KOPT-K1 (cell line): ENCODE measurements around the gene STAMBPL1.

ENCODE experiments used
- H3K27ac ChIP-seq: fragments of 200-600 bp; sonication (generic); 2 replicates; pipeline ENCODE4 v1.5.1; 2016; ENCODE audit warnings: antibody characterized with exemption, mild to moderate bottlenecking, low read depth, low read length; ENCODE audit not compliant: poor library complexity, severe bottlenecking
- H3K36me3 ChIP-seq: fragments of 200-600 bp; sonication (generic); 2 replicates; pipeline ENCODE4 v1.5.1; 2017; ENCODE audit warnings: antibody characterized with exemption, mild to moderate bottlenecking, low read length, moderate library complexity; ENCODE audit not compliant: insufficient read depth
- H3K9me3 ChIP-seq: fragments of 200-600 bp; sonication (generic); 2 replicates; pipeline ENCODE4 v1.5.1; 2017; ENCODE audit warnings: antibody characterized with exemption, low read length, mild to moderate bottlenecking; ENCODE audit not compliant: insufficient read depth, poor library complexity, severe bottlenecking

The STAMBPL1 gene

GRCh38 chr10:88934900-88935672 lies 55.0 kb downstream of the STAMBPL1 start:
- Histone ChIP-seq H3K9me3 (no peaks in the 10 kb centered on the region), H3K27ac (peak overlapping the region; percentile 9), H3K36me3 (peaks cover 44% of the 10 kb centered on the region)

- Histone ChIP-seq H3K27ac (no peak overlapping the region), H3K9me3 (no peaks in the 10 kb centered on the region), H3K36me3 (peaks cover 42% of the 10 kb centered on the region)
These were observed 56.6 kb downstream of the STAMBPL1 start for GRCh38 chr10:88936656-88937055.

- no peak overlapping the region for H3K27ac ChIP-seq
- no peaks in the 10 kb centered on the region for H3K9me3 ChIP-seq
- peaks cover 39% of the 10 kb centered on the region for H3K36me3 ChIP-seq
These were observed 58.0 kb downstream of the STAMBPL1 start for GRCh38 chr10:88938039-88938438.

GRCh38 chr10:88938938-88939337 lies 58.9 kb downstream of the STAMBPL1 start:
- Histone ChIP-seq H3K9me3 (no peaks in the 10 kb centered on the region), H3K27ac (no peak overlapping the region), H3K36me3 (peaks cover 30% of the 10 kb centered on the region)

- Histone ChIP-seq H3K36me3 (peaks cover 28% of the 10 kb centered on the region), H3K27ac (no peak overlapping the region), H3K9me3 (no peaks in the 10 kb centered on the region)
These were observed 61.0 kb downstream of the STAMBPL1 start for GRCh38 chr10:88941026-88941425.

- Histone ChIP-seq H3K9me3 (no peaks in the 10 kb centered on the region), H3K27ac (no peak overlapping the region), H3K36me3 (peaks cover 11% of the 10 kb centered on the region)
These were observed 63.7 kb downstream of the STAMBPL1 start for GRCh38 chr10:88943778-88944177.

DNA sequence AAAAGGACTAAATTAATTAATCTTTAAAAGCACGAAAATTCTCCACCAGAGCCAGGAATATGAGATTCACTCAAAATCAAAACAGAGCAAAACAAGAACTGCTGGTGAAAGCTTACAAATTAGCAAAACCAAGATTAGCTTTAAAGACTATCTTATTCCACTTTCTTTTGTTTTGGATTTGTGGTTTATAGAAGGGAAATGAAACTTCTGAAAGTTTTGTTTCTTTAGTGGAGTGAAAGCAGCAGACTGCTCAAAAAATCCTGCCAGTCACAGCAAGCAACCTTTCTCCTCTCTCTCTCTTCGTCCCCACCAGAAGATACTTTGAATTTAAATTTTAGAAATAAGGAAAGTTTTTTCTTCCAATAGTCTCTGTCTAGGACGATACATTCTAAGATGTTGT lies 64.8 kb downstream of the STAMBPL1 start:
- H3K36me3 ChIP-seq = peaks cover under 1% of the 10 kb centered on the region
- no peaks in the 10 kb centered on the region for H3K9me3 ChIP-seq

DNA sequence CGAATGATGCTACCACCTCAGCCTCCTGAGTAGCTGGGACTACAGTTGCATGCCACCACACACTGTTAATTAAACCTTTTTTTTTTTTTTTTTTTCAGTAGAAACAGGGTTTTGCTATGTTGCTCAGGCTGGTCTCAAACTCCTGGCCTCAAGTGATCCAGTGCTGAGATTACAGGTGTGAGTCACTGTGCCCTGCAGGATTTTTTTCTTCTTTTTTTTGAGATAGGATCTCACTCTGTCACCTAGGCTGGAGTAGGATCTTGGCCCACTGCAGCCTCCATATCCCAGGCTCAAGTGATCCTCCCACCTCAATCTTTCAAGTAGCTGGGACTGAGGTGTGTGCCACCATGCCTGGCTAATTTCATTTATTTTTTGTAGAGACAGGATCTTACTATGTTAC lies 66.2 kb downstream of the STAMBPL1 start:
- no peak overlapping the region for H3K27ac ChIP-seq

More for the DNA sequence above, 64.8 kb downstream of the STAMBPL1 start:
- H3K27ac ChIP-seq = no peak overlapping the region

DNA sequence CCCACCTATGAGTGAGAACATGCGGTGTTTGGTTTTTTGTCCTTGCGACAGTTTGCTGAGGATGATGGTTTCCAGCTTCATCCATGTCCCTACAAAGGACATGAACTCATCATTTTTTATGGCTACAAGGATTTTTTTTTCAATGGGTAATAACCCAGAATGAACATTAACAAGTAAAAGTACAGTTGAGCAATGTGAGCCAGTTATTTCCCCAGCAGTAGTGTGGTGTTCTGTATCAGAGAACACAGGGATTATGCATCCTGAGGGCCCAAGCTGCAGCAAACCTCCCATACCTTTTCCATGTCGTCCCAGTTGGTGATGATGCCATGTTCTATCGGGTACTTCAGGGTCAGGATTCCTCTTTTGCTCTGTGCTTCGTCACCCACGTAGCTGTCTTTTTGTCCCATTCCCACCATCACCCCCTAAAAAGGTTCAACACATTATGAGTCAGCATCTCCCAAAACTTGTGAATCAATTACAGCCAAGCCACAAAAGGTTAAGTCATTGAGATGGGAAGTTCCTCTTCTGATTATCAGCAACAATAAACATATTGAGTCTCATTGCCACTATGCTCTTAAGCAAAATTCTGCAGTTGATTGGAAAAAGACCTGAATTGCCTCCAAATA lies 67.0 kb downstream of the STAMBPL1 start:
- no peaks in the 10 kb centered on the region; the same call in none of the 2 replicates for H3K36me3 ChIP-seq
- H3K9me3 ChIP-seq = no peaks in the 10 kb centered on the region
- no peak overlapping the region for H3K27ac ChIP-seq

More for the DNA sequence above, 66.2 kb downstream of the STAMBPL1 start:
- Histone ChIP-seq H3K36me3 (no peaks in the 10 kb centered on the region; the same call in none of the 2 replicates), H3K9me3 (no peaks in the 10 kb centered on the region)

DNA sequence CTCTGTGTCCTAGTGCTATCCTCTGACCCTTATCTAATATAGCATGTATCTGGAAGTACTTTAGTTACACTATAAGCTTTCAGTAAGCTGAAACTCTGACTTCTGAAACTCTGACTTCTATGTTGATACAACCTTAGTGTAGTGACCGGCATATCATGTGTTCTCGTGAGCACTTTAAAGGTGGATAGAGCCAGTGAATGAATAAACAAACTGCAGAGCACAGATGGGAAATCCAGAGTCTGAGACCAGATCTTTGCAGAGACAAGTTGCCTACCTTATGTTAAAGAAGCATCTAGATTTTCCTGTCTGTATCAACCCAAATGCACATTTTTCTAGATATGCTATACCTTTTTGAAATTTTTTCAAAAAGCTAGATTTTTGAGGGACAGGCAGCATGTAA lies 69.0 kb downstream of the STAMBPL1 start:
- Histone ChIP-seq H3K27ac (no peak overlapping the region), H3K36me3 (no peaks in the 10 kb centered on the region; the same call in none of the 2 replicates), H3K9me3 (no peaks in the 10 kb centered on the region)

DNA sequence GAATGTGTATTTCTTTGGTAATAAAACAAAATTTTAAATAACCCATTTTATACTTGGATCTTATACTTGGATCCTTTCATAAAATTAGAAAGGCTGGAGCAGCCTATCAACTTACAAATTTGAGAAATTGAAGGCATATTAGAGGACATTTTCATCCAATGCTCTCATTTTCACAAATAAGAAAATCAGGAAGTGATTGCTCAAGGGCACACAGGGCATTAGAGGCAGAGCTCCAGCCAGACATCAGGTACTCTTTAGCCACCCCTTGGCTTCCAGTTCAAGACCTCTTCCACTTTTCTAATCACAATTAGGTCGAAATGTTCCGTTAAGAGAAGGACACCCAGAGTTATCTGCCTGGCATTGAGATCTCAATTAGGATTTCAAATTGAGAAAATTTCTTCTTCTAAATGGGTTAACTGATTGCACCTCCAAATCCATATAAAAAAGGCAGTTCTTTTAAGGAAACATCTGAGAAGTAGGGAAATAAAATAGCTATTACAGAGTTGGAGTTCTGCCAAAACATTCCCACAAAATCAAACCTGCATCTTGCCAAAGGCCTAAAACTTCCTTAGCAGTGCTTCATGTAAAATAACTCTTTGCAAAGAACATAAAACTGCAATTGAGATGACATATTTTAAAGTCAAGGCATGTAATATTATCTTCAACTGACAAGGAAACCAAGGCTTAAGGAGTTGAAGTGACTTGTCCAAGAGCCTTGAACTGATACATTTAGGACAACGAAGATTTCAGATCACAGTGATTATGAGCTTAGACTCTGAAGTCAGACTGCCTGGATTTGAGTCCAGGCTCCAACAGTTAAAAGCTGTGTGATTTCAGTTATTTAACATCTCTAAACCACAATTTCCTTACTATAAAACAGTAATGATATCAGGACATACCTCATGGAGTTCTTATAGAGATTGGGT lies 70.1 kb downstream of the STAMBPL1 start:
- H3K27ac ChIP-seq = no peak overlapping the region
- H3K9me3 ChIP-seq = no peaks in the 10 kb centered on the region

DNA sequence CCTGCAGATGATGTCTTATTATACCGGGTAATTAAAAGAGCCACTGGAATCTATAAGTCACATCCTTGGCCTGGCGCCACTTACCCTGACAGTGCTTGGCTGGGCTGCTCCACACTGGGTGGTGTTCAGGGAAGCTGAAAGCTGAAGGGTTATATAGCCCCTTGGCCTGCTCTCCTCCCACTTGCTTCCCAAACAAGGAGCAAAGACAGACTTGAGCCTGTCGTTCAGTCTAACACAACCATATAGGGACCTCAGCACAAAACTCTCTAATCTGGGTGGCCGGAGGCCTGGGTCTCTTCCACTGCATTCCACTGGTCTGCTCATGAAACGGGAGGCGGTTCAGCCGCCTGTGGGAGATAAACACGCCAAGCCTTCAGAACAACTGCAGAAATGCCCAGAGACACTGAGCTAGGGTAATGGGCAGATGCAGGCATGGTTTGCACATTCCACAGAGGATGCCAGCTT lies 72.6 kb downstream of the STAMBPL1 start, which contains the start of gene ACTA2:
Gene ACTA2, minus strand, starts transcription at position 127 of the 465 bp plus-strand sequence. CDS start 3,843 bp downstream, outside the sequence.
- no peaks in the 10 kb centered on the region; the same call in 1 of the 2 replicates for H3K36me3 ChIP-seq
- H3K27ac ChIP-seq = no peak within 1 kb of the TSS
- no peaks in the 10 kb centered on the region for H3K9me3 ChIP-seq

More for the DNA sequence above, 70.1 kb downstream of the STAMBPL1 start:
- no peaks in the 10 kb centered on the region; the same call in 1 of the 2 replicates for H3K36me3 ChIP-seq

DNA sequence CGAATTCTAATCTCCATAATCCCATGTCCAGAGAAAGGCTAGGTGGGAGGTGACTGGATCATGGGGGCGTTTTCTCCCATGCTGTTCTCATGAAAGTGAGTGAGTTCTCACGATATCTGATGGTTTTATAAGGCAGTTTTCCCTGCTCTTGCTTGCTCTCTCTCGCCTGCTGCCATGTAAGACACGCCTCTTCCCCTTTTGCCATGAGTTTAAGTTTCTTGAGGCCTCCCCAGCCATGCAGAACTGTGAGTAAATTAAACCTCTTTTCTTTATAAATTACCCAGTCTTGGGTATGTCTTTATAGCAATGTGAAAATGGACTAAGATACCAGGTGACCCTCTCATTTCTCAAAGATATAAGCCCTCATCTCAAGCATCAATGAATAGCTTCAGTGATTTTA lies 73.6 kb downstream of the STAMBPL1 start:
- Histone ChIP-seq H3K9me3 (no peaks in the 10 kb centered on the region), H3K36me3 (no peaks in the 10 kb centered on the region; the same call in 1 of the 2 replicates), H3K27ac (no peak overlapping the region)

DNA sequence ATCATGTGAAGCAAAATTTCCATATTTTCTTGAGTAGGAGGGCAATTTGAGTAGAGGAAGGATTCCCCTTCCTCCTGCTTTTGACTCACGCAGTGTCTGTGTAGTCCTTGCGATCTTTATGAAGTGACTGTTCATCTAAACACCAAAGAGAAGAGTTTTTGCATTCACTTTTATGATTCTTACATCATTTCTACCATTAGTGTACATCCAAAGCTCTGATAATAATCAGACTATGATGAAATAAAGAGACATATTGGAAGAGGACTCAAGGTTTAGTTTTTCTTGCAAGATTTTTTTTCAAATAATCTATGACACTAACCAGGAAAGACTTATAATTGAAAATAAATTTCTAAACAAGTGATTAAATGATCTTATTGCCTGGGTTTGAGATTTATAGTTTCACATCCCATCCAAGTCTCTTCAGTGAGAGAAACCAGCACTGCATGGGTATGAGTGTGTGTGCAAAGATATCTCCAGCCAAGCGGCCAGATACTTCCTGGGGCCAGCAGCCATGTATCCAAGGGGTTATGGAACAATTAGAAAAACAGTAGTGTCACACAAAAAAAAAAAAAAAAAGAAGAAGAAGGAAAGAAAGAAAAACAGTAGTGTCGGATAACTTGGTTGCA lies 74.5 kb downstream of the STAMBPL1 start:
- Histone ChIP-seq H3K36me3 (no peaks in the 10 kb centered on the region; the same call in 1 of the 2 replicates), H3K9me3 (no peaks in the 10 kb centered on the region), H3K27ac (no peak overlapping the region)
